CD4-positive, alpha-beta T cell treated with Interleukin-4 for 1 hour (primary cell): Measurements from ENCODE around the gene RAD51B.

ENCODE experiments used
- DNase-seq, 2 donors: peaks; one replicate each; pipeline ENCODE4 v3.0.0-alpha.2; 2020 to 2022

The RAD51B gene

DNA sequence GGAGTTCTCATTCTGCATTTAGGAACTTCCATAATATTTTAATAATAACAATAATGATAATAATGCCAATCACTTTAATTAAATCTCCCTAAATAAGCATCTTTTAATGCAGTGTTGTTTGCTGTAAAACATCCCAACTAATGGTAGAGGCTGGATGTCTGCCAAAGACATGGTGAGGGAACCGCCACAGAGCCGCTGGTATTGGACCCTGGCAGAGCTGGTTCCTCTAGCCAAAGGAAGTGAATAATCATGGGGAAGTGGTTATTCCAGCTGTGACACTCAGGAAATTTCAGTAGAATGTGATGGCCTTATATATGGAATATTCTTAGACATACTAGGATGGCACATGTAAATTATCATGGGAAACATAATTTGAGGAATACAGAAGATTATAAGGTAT, 490.0 kb downstream of the RAD51B start:
- no peak for DNase-seq

DNA sequence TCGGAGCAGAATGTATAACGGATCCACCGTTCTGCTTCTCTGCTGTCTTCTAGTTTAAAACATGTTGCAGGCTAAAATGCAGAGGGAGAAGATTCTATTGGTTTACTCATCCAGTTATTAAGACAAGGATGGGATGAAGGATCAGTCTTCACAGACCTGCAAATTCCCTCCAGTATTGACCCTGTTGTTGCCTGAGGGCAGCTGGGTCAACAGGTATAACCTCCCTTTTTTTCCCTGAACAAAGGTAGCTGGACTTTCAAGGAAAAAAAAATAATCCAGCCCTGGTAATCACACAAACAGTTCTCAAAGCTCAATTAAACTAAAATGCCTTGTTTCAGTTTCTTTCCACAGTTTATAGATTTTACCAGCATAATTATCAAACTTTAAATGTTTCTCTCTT, 492.7 kb downstream of the RAD51B start:
- DNase-seq, result no peak

DNA sequence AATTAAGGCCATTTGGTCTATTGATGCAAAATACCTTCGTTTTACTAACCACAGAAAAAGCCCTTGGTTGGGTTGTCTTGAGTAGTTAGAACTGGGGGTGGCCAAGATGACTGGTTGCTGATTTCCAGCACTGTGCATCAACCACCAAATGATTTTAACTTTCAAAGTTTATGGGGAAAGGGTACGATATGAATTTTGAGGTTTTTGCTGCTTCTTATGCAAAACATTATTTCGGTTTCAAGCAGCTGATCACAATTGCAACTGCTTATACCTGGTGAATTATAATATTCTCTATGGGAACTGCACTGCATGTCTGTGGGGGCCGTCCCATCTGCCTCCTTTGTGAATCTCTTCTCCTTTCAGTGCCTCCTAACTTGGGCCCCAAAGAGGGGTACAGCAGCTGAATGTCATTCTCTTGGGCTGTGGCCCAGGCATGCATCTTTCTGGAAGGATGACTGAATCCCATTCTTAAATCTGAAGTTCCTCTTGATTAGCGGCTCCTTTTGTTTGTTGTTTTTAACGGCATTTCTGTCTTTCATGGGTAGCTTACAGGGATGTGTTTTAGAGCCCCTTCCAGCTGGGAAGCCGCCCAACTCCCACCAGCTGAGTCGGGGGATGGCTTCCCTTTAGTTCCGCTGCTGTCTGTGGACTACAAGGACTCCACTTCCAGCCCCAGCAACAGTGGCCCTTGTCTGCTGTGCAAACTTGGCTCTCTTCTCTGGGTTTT, 493.5 kb downstream of the RAD51B start:
- no peak for DNase-seq

DNA sequence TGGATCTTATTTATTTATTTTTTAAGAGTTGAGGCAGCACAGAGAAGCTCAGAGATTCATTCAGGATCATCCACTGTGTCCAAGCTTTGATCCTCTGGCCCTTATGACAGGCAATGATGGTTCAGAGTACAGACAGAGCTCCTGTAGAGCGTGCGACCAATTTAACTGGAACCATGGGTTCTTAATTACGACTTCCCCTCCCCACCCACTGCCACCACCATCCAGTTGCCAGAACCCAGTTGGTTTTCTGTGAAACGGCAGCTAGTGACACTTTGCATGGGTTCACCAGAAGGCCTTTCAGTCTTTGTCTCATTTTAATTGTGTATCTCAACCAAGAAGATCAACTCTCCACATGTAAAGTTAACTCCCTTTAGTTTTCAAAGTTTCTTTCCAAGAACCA, 495.1 kb downstream of the RAD51B start:
- no peak for DNase-seq

DNA sequence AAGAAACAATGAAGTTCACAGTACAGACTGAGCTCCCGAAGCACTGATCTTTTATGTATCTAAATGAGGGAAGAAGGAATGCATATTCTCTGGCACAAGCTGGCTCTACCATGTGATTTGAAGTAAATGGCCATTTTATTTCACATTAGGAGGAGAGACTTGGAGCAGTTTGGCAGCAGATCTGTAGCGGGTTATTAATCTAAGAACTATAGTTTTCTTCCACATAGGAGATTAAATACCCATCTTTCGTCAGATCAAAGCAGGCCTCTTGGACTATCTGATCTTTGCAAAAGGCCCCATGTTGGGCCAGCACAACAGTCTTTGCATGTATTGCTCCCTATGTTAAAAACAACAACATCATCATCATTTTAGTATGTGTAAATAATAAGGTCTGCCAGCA, 495.5 kb downstream of the RAD51B start:
- DNase-seq, result no peak

DNA sequence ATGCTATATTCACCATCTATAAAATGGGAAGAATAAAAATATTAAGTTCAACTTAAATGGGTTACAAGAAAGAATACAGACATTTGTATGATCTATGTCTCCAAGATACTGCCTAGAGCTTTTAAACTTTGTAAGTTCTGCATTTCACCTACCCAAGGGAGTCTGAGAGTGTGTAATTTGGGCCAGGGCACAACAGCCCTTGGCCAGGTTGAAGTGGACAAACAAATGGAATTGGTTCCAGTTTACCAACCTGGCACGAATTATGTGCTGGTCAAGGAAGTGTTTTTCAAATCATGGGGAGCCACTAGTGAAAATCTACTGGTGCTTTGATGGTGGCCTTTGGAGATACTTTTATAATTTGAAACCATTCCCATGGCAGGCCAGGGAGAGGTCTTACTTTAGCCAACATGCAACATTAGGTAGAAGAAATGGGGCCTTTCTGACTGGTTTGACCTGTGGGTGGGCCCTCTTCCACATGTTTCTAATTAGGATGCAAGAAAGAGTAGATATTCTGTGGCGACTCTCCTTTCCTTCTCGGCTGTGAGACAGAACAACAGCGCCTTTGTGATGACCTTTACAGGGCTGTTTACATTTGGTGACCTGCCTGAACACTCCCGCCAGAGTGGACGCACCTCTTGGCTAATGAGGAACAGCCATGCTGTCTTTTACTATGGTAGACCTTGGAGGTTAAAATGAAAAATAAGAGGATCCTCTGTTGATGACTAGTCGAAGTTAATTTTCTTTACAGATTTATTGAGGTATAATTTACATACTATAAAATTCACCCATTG, 496.7 kb downstream of the RAD51B start:
- DNase-seq, result no peak

DNA sequence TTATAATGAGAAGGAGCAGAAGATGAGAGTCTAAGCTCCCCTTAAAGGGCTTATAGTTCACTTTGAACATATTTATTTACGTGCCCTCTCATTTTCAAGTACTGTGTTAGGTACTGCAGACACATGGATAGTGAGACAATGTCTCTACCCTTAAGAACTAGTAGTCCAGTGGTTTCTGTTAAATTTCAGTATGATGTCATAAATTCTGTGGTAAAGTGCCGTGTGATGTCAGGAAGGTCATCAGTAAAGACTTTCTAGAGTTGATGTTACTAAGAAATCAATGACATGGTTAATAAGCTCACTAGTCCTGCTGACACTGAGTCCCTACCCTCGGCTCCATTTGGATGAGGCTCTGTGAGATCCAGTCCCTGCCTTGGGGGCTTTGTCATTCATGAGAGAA, 497.7 kb downstream of the RAD51B start:
- no peak for DNase-seq

DNA sequence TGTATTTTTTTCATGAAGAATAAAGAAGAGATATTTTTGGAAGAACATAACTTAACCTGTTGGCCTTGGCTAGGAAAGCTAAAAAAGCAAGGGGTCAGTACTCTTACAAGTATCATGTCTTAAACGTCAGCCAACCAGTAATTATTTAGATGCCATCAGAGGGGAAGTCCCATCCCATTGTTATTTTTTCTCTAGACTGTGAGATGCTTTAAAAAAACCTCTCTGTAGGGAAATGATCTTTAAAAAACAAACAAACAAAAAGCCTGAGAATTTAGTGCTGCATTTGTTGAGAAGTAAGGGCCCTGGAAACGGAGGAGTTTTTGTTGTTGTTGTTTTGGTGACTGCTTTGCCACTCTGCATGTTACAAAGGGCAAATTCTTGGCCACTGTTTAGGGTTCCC, 499.2 kb downstream of the RAD51B start:
- DNase-seq, result no peak

DNA sequence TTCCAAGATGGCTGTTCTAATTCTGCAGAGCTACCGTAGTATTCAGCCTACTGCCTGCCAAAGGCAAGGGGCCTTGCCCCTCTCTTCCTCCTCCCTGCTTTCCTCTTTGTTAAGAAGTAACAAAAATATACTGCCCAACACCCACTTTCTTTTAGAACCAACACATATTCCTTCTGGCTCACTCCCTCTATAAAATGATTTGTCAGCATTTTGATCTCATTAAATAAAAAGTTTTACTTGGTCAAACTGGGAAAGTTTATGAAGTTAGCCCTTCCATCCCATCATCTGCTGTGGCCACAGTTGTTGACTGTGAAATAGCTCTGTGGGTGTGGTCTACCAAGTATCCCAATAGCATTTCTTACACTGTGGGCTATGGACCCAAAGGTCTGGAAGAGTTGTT, 500.9 kb downstream of the RAD51B start:
- DNase-seq, result no peak

DNA sequence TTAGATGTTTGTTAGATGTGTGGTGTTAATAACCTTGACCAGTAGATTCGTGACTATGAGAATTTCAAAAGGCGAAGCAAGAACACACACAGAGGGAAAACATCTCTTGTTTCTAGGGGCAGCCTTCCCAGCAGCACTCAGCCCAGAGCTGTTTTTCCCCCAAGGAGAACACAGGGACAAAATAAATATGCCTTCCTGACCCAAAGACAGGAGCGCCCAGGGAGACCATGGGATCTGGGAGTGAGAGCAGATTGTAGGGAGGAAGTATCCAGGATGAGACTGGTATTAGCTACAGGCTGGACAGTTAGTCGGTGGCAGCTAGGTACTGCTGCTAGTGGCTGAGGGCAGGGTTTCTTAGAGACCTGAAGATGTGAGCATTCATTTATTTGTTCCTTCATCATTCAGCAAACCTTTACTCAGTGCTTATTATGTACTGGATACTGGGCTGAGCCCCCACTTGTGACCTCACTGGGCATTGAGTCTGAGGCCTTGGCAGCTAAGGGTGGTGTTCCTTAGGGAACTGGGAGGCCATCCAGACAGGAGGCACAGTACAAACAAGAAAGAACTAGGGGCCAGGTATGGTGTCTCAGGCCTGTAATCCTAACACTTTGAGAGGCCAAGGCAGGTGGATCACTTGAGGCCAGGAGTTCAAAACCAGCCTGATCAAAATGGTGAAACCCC, 503.5 kb downstream of the RAD51B start:
- no peak for DNase-seq

DNA sequence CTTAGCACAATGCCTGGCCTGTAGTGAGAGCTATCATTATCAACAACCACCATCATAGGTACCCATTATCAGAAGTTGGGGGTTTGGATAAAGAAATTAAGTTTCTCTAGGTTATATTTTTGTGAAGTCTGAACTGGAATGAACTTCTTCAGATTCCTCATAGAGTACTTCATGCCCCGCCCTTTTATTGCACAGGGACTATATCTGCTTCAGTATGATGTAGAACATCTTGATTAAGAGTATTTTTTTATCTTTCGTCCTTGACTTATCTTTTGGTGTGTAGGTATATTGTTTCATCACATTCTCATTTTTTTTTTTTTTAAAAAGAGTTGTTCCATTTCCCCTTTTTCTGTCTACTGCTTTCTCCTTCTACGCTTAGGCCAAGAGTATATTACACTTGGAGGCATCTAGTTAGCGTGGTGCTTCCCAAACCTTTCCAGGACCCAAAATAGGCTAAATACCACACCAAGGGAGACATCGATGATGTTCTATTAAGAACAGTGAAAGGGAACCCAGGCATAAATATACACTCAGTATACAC, 505.8 kb downstream of the RAD51B start:
- no peak for DNase-seq

DNA sequence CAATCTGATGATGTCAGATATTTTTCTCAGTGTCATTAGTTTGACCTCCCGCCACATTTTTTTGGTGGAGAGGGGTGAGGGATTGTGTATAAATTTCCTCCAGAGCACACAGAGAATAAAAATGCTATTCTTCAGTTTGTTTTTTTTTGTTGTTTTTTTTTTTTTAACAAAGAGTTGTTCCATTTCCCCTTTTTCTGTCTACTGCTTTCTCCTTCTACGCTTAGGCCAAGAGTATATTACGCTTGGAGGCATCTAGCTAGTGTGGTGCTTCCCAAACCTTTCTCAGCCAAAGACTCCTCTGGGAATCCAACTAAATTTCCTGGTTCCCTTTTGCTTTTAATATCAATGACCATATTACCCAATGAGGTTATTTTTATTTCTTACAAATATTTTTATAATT, 507.7 kb downstream of the RAD51B start:
- no peak for DNase-seq

DNA sequence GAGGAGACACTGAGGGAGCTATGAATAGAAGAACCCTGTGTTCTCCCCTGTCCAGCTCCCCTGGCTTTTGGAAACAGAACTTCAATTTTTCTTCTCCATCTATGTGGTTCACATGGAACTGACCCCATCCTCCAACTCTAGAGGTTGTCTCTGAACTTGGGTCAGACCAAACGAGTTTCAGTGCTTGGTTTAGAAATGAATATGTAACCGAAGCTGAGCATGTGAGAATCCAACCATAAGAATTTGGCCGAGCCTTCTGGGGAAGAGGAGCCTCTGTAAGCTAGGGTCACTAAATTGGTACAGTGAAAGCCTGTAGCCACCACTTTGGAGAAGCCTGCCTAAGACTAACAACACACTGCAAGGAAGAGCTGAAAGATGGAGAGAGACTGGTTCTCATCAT, 508.9 kb downstream of the RAD51B start:
- DNase-seq, result no peak

DNA sequence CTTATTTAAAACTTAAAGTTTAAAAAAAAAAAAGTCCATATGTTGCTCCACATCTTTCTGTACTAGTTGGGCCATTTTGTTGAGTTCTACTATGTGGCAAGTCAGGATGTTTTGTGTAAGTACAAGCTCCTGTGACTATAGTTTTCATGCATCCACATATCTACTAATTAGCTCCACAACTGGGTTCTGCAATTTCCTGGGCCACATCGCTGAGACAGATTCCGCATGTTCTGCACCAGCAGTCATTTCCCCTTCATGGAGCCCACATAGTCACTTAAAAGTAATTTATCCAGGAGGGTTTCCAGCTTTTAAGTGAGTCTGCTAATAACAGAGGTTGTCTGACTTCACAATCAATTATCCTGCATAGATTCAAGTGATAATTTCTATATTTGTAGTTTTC, 511.8 kb downstream of the RAD51B start:
- DNase-seq, result no peak

DNA sequence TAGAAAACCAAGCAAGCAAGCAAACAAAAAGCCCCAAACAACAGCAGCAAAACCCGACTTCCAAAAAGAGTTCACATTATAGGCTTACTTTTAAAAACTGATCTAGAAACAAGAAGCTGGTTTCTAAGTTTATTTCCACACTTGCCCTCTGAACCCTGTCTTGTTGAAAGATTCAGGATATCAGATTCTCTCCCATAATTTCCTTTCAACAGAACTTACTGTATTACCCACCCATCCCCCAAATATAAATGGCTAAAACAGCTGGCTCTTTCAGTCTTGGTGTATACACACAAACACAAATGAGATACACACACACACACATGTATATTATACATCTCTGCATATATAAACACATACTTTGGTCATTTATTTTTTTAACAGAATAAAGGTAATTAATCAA, 512.4 kb downstream of the RAD51B start:
- no peak for DNase-seq

DNA sequence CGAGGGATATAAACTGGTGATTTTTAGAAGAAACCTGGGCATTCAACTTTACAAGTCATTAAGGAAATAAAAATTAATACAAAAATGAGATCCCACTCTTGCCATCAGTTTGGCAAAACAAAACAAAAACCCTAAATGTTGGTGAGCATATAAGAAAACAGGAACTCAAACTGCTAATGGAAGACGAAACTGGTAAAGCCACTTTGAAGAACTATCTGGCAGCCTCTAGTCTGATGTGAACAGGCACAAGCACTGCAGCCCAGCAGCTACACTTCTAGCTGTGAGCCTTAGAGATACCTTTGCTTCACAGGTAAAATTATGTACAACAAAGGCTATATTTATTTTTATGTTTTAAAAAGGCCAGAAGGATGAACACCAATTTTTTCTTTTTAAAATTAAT, 513.7 kb downstream of the RAD51B start:
- no peak for DNase-seq

DNA sequence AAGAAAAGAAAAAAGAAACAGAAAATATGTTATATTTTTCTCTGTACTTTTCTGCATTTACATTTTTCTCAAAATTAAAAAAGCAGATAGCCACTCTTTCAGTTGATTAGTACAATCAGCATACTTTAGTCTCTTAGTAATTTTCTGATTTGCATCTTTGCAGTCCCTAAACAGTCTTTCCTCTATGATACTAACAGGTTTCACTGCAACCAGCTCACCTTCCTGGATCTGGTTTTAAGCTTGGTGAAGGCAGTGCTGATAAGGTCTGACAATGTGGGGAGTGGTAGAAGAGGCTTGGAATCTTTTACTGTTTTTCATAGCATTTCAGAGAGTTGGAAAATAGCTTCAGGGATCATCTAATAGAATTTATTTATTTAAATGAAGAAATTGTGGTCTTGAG, 515.7 kb downstream of the RAD51B start:
- DNase-seq, result no peak

DNA sequence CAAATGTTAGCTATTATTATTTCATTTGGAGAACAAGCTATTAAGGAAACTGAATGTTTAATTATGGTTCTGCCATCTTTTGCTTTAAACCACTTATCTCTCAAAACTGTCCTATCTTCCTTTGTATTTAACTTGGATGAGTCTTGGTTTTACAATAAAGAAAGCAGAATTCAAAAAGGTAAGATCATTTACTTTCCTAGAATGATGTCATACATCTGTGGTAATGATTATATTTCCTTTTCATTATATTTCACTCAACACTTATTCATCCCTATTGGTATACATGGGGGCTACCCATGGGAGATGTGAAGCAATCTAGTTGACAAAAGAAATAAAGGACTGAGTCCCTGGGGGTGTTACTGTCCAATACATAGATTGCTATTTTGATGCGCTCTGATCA, 516.6 kb downstream of the RAD51B start:
- no peak for DNase-seq

DNA sequence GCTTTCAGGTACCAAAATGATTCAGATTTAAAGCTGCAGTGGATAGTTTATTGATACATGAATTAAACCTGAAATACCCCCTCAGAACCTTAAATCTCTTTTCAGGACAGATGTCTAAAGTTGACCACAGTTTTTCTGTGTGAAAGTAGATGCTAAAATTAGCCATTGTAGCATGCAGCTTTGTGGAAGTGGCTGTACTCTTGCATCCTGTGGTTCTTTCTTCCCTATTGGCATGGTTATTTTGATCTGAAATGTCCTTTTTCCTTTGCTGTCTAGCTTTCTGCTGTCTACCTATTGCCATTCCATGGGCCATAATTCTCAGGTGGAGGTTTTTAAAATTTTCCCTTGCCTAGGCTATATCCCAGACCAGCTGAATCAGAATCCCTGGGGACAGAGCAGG, 517.7 kb downstream of the RAD51B start:
- DNase-seq, result no peak

DNA sequence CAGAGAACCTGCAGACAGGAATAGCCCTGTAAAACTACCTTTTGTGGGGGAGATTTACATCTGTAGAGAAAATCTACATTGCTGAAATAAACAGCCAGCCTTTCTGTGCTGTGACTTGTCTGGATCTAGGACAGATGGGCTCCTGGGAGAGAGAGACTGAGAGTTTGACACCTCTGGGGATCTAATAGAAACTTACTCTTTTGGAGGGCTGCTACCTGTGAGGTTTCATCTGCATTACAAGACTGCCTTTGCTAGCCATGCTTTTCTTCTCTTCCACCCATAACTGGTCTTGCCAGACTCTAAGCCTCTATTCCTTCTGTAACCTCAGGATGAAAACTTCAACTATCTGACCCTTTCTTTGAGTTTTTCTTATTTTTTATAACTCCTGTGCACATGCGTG, 520.7 kb downstream of the RAD51B start:
- no peak for DNase-seq

DNA sequence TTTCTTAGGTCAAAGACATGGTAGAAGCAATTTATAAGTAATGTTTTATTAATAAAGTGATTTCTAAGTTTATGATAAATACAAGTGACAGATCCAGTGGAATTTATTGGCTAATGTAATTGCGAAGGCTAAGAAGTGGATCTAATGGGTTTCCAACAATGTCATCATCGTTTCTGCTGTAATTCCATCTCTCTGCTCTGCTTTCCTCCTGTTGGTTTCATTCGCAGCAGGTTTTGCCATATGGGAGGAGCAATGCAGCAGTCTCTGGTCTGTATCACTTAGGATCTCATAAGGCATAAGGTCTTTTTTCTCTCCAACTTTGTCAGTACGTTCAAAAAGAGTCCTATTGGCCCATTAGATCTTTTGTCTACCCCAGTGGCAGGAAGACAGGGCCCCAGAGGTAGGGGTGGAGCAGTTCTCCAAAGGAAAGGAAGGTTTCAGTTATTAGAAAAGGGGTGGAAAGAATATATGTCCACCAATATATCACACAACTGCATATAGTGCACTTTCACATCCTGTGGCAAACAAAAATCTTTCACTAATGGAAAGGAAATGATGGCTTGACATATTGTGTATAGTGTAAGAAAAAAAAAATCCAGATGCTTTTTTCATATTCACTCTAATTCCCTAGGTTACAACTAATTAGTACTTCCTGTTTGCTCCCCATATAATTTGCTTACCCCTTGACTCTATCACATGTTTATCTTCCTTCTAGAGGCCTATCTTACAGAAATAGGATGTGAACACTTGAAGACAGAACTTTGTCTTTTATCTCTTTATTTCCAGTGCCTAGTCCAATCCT, 522.0 kb downstream of the RAD51B start:
- DNase-seq, result no peak

DNA sequence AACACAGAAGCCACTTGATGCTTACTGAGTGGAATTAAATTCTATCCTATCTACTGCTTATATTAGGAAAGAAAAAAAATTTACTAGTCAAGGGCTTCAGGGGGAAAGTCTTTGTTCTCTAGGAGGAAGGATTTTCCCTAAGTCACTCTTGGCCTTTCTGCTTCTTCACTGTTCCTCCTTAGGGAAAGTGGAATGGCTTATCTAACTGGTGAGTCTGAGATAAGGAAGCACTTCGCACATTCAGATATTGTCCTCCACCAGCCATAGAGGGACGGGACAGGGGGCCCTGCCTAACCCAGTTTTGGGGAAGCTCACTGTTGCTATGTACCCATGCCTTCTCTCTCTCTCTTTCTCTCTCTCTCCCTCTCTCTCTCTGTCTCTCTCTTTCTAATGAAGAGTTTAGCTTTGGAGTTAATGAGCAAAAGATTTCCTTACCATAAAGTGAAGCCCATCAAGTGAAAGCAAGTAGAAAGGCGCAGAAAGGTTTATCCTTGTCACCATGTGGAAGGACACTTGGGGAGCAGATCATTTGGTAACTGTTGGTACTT, 522.7 kb downstream of the RAD51B start:
- DNase-seq, result no peak
